GM12875 (cell line): ENCODE results near the gene ZNF202.
A peak's percentile ranks its signal among the peaks of the same experiment; 100 is the strongest.
"Not testable (repeated sequence)": the region's sequence is repeated elsewhere in the genome, so short reads cannot be mapped to it uniquely, and the experiment has no call there.

Experiments
- H3K4me3 ChIP-seq: one replicate; pipeline ENCODE4 v1.5.1; 2011; ENCODE audit warnings: low read depth, low read length, control low read depth
- TF ChIP-seq, protein P1 (sequence below): IDR thresholded peaks from 2 replicates; pipeline ENCODE4 v1.5.1; 2011; ENCODE audit warnings: low read depth, mild to moderate bottlenecking, control low read depth, inconsistent platforms, low read length, moderate library complexity, borderline replicate concordance; ENCODE audit not compliant: insufficient read depth

Gene ZNF202

DNA sequence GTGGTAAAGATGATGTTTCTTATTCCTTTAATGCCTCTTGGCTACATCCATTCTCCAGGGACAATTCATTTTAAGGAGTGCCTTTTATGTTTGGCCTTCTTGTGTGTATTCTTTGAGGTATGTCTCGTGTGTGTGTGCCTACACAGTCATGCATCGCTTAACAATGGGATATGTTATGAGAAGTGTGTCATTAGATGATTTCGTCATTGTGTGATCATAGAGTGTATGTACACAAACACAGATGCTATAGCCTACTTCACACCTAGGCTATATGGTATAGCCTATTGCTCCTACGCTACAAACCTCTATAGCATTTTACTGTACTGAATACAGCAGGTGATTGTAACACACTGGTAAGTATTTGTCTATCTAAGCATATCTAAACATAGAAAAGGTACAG is 23.0 kb downstream of the ZNF202 start:
- H3K4me3 ChIP-seq = no peak overlapping the region
- TF ChIP-seq, protein P1, sequence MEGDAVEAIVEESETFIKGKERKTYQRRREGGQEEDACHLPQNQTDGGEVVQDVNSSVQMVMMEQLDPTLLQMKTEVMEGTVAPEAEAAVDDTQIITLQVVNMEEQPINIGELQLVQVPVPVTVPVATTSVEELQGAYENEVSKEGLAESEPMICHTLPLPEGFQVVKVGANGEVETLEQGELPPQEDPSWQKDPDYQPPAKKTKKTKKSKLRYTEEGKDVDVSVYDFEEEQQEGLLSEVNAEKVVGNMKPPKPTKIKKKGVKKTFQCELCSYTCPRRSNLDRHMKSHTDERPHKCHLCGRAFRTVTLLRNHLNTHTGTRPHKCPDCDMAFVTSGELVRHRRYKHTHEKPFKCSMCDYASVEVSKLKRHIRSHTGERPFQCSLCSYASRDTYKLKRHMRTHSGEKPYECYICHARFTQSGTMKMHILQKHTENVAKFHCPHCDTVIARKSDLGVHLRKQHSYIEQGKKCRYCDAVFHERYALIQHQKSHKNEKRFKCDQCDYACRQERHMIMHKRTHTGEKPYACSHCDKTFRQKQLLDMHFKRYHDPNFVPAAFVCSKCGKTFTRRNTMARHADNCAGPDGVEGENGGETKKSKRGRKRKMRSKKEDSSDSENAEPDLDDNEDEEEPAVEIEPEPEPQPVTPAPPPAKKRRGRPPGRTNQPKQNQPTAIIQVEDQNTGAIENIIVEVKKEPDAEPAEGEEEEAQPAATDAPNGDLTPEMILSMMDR = no peak

DNA sequence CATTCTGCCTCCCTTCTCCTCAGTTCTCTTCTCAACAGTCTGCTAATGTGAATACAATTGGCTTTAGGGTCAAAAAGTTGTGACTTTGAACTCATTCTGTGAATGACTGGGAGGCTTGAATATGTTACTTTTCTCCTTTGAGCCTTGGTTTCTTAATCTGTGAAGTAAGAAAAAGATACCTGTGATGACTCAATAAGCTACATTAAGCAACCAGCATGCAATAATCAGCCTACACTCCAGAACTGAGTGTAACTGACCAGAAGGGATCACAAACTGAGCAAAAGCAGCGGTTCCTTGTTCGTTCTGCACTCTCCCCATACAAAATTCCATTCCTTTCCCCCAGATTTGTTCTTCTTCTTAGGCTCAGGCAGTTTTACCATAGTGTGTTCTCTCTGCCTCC is 23.4 kb downstream of the ZNF202 start:
- TF ChIP-seq, protein P1 = no peak

DNA sequence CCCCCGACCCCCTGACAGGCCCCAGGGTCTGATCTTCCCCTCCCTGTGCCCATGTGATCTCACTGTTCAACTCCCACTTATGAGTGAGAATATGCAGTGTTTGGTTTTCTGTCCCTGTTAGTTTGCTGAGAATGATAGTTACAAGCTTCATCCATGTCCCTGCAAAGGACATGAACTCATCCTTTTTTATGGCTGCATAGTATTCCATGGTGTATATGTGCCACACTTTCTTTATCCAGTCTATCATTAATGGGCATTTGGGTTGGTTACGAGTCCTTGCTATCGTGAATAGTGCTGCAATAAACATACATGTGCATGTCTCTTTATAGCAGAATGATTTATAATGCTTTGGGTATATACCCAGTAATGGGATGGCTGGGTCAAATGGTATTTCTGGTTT is 28.8 kb downstream of the ZNF202 start:
- not testable (repeated sequence) for H3K4me3 ChIP-seq

More for the DNA sequence above, 23.4 kb downstream of the ZNF202 start:
- no peak overlapping the region for H3K4me3 ChIP-seq

DNA sequence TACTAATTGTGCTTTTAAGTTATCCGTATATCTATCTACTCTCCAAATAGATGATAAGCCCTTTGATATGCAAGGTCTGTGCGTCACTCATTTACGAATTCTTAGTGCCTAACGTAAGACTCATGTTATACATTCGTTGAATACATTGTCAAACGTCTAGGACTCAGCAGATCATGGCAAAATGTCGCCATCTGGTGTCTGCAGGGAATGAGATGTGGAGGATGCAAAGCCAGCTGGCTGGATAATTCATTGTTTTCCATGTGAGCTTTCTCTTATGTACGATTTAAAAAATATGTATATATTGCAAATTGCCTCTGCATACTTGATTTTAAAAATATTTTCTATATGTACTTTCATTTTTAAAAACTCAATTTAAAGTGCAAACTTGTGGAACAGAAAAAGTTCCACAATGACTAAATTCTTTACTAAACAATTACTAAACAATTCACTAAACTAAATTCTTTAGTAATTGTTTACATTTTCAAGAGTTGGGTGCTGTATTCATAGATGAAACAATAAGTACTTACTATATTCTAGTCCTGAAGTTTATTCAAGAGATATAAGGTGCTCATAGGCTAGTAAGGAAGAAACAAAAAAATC is 33.8 kb downstream of the ZNF202 start:
- TF ChIP-seq, protein P1 = peak; percentile 63; the same call in 1 of the 2 replicates
- no peak overlapping the region for H3K4me3 ChIP-seq

DNA sequence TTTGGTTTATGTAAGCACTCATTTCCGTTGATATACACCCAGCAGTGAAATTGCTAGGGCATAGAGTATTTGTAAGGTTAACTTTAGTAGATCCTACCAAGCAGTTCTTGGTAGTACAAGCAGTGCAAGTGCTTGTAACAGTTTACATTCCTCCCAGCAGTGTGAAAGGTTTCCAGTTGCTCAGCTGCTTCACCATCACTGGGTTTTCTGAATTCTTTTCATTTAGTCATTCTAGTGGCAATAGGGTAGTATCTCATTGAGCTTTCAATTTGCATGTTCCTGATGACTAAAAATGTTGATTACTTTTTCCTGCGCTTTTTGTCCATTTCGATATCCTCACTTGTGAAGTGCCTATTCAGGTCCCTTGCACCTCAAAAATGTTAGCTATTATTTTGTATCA is 34.3 kb downstream of the ZNF202 start:
- TF ChIP-seq, protein P1 = no peak
- H3K4me3 ChIP-seq = no peak overlapping the region

DNA sequence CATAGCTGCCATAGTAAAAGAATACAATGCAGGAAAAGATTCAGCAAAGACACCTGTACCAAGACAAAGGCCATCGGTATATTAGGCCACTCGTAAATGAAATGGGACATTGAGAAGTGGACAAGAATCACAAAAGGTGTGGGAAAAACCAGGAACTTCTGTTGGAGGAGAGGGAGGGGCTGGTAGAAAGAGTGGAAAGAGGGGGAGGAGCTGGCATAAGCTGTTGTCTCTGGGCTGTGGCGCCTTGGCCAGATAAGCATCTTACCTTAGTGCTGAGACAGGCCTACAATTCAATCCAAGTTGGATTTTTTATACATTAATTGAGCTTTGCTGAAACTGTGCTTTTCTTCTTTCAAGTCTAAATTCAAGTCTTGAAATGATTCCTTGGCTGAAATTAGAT is 37.1 kb downstream of the ZNF202 start:
- TF ChIP-seq, protein P1 = no peak
- H3K4me3 ChIP-seq = no peak overlapping the region

DNA sequence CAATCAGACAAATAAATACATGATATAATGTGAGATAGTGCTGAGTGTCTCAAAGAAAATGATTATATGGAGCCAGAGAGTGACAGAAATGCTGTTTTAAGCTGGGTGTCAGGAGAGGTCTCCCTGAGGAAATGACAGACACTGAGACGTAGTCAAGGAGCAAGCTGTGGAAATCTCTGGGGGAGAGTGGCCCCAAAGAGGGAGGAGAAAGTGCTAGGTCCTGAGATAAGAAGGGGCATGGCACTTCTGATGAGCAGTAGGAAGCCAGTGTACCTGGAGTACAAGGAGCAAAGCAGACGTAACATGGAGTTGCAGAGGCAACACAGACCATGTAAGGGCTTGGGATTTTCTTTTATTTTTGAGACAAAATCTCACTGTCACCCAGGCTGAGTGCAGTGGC is 38.8 kb downstream of the ZNF202 start:
- TF ChIP-seq, protein P1 = no peak
- no peak overlapping the region for H3K4me3 ChIP-seq

DNA sequence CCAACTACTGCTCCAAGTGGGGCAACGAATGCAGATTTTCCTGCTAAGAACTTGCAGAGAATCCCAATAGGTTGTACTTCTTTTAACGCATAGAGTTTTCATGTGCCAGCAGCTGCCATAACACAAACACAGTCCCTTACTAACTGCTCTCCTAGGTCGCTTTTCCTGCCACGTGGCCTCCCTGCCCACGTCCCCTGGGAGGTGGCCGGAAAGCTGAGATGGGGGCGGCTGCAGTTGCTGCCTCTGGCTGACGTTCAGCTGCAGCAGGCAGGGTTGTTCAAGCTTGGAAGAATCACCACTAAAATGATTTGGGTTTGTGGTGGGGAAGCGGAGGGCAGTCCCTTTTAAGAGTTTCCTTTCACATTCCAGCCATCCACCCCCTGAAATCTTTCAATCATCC is 39.3 kb downstream of the ZNF202 start:
- TF ChIP-seq, protein P1 = no peak
- H3K4me3 ChIP-seq = no peak overlapping the region
